ENCODE data around the gene LST1.

Gene LST1

GRCh38 chr6:31559958-31560696, 25.9 kb upstream of the LST1 start:
- peak; percentile 92 for DNase-seq (ENCODE audit: low spot score)

GRCh38 chr6:31560697-31561058, 25.4 kb upstream of the LST1 start:
- DNase-seq (ENCODE audit: low spot score): no peak

GRCh38 chr6:31567531-31568370, 18.3 kb upstream of the LST1 start:
- no peak for DNase-seq (ENCODE audit: low spot score)

- no peak for DNase-seq (ENCODE audit: low spot score)
Measured at GRCh38 chr6:31568537-31568961, 17.5 kb upstream of the LST1 start.

- DNase-seq (ENCODE audit: low spot score): no peak
Measured at GRCh38 chr6:31569861-31570536, 16.1 kb upstream of the LST1 start.

GRCh38 chr6:31572041-31572911, 13.8 kb upstream of the LST1 start, which contains the start of gene LTA:
TSS of gene LTA (plus strand) at chr6:31572289. CDS start at chr6:31572743, 454 bp downstream.
- DNase-seq (ENCODE audit: low spot score): no peak

GRCh38 chr6:31573239-31574105, 12.6 kb upstream of the LST1 start:
- peak; percentile 17 for DNase-seq (ENCODE audit: low spot score)

GRCh38 chr6:31574106-31575061, 11.7 kb upstream of the LST1 start:
- no peak for DNase-seq (ENCODE audit: low spot score)

- peak; percentile 89 for DNase-seq (ENCODE audit: low spot score)
Measured at GRCh38 chr6:31575335-31575901, 10.7 kb upstream of the LST1 start, which contains the start of gene TNF. TSS of gene TNF (plus strand) at chr6:31575565. CDS start at chr6:31575742, 177 bp downstream.

- peak; percentile 7 for DNase-seq (ENCODE audit: low spot score)
Measured at GRCh38 chr6:31575952-31576685, 10.0 kb upstream of the LST1 start.

- peak; percentile 8 for DNase-seq (ENCODE audit: low spot score)
Measured at GRCh38 chr6:31576897-31577578, 9.0 kb upstream of the LST1 start.

- DNase-seq (ENCODE audit: low spot score): peak; percentile 7
Measured at GRCh38 chr6:31577579-31577966, 8.5 kb upstream of the LST1 start.

- peak; percentile 97 for DNase-seq (ENCODE audit: low spot score)
Measured at GRCh38 chr6:31578184-31579118, 7.6 kb upstream of the LST1 start.

GRCh38 chr6:31579119-31579505, 7.0 kb upstream of the LST1 start:
- DNase-seq (ENCODE audit: low spot score): peak; percentile 46

- peak; percentile 9 for DNase-seq (ENCODE audit: low spot score)
Measured at GRCh38 chr6:31579546-31580437, 6.3 kb upstream of the LST1 start.

- peak; percentile 3 for DNase-seq (ENCODE audit: low spot score)
Measured at GRCh38 chr6:31580438-31580740, 5.7 kb upstream of the LST1 start.
